GM18499 (cell line): ENCODE results near the gene SDK1.

Source experiments
- ATAC-seq: cut with Tn5 transposase; IDR thresholded peaks from one replicate; pipeline ENCODE4 v1.9.1; 2021; ENCODE audit warnings: moderate number of reproducible peaks; ENCODE audit not compliant: insufficient read depth, unreplicated experiment

SDK1 gene

GRCh38 chr7:4195660-4196059, 894.6 kb downstream of the SDK1 start:
- ATAC-seq = no peak

DNA sequence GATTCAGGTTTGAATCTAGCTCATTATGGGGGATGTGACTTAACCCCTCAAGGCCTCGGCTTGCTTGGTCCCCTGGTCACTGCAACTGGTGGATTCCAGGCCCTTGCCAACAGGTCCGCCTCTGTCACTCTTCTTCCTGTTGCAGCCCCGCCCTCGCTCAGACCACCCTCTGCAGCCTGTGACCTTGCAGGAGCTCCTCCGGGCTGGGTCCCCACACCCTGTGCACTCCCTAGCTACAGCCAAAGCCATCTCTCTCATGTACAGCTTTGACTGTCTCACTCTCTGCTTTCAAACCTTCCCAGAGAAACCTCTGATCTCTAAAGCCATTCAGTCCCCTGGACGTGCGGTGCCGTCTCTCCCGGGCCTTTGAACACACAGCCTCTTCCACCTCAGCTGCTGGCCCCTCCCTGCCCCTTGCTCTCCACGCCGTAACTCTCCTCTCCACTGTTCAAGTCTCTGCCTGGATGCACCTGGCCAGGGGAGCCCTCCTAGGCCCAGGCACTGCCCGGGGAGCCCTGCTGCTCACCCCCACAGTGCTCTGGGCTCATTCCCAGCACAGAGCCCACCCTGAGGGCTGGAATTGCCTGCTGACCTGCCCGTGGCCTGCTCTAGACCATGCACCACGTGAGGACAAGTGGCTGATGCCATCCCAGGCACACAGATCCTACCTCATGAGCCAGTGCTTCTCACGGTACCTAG, 895.2 kb downstream of the SDK1 start:
- ATAC-seq = no peak

GRCh38 chr7:4198301-4198700, 897.2 kb downstream of the SDK1 start:
- ATAC-seq = no peak

GRCh38 chr7:4200546-4201094, 899.6 kb downstream of the SDK1 start:
- ATAC-seq = no peak

- ATAC-seq = no peak
These were observed 900.5 kb downstream of the SDK1 start for GRCh38 chr7:4201566-4201965.

DNA sequence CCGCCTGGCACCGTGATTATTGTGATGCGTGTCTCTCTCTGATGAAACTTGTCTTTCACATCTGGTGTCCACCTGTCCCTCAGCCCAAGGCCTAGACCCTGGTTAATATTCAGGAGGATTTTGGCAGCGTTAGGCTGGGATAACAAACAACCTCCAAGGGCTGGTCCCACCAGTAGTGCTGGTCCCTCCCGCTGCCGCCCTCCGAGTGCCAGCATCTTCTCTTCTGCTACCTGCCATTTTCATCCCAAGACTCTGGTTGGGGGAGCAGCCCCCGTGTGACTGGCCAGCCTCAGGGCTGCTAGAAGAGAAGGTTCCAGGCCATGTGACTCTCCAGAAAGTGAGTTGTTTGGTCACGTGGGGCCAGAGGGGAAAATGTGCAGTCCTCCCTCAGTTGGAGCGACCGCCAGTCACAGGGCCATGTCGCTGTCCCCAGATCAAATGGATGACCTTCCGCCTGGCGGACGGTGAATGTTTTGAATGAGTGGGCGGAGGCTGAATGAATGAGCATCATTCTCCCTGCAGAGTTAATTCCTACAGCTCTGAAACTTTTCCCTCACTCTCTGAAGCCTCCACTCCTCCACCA, 901.2 kb downstream of the SDK1 start:
- no peak for ATAC-seq

DNA sequence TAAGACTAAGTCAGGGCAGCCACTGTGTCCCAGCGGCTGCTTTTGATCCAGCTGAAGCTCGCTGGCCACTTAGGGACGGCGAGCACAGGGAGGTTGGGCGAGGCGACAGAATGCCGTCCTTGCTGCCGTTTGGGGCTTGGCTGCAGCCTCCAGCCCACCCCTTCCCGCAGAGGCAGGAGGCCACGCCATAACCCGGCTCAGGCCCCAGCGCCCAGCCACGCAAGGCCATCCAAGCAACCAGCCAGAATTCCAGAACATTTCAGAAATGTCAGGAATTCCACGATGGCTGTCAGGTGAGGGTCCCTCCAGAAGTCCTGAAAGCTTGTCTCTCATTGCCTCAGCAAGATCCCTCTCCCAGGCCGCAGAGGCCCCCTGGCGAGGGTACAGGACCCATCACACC, 901.9 kb downstream of the SDK1 start:
- no peak for ATAC-seq

GRCh38 chr7:4203626-4204512, 902.8 kb downstream of the SDK1 start:
- ATAC-seq = no peak

DNA sequence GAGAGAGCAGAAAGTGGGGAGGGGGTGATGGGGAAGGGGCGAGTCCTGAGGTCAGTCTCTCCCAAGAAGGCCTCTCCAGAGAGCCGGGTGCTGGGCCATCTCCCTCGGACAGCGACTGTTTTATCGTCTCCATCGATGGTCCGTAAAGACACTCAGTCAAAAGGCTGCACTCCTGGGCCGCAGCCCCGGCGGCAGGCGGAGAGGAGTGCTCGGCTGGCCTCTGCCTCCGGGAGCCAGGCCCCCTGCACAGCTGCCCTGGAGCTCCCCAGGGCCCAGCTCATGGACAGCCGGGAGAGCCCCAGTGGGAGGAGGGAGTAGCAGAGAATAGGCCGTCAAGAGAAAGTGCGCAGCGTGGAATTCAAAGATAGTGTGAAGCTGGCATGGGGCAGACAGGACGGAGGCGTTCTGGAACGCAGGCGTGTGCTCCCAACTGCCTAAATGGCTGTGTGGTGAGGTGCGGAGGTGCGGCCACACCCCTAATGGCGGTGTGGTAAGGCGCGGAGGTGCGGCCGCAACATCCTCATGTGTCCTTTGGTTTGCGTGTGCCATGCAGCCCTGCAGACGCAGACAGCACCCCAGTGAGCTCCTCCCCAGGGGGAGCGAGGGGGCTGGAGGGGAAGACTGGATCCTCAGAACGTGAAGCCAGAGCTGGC, 903.6 kb downstream of the SDK1 start:
- ATAC-seq = no peak

DNA sequence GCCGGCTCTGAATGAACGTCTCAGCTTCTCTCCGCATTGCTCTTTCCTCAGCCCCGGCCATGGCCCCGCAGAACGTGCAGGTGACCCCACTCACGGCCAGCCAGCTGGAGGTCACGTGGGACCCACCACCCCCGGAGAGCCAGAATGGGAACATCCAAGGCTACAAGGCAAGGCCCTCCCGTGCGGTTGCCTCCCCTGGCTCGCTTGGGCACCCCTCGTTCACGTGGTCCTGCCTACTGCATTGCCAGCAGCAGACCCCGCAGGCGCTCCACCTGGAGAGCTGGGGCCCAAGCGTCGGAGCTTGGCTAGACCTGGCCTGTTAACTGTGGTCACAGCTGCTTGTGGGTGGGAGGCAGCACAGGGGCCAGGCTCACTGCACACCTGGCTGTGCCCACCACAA, 904.8 kb downstream of the SDK1 start:
- ATAC-seq = no peak

GRCh38 chr7:4207011-4207410, 906.0 kb downstream of the SDK1 start:
- no peak for ATAC-seq

DNA sequence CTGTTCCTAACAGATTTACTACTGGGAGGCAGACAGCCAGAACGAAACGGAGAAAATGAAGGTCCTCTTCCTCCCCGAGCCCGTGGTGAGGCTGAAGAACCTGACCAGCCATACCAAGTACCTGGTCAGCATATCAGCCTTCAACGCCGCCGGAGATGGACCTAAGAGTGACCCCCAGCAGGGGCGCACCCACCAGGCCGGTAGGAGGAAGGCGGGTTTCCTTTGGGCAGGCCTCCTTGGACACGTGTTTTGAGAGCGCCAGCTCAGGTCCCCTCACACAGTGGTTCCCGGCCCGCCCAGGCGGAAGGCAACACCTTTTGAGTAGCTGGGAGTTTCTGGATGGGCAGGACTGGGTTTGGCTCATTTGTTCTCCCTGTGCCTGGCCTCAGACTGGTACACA, 907.0 kb downstream of the SDK1 start:
- ATAC-seq = no peak

- ATAC-seq = no peak
These were observed 907.5 kb downstream of the SDK1 start for GRCh38 chr7:4208586-4208985.

DNA sequence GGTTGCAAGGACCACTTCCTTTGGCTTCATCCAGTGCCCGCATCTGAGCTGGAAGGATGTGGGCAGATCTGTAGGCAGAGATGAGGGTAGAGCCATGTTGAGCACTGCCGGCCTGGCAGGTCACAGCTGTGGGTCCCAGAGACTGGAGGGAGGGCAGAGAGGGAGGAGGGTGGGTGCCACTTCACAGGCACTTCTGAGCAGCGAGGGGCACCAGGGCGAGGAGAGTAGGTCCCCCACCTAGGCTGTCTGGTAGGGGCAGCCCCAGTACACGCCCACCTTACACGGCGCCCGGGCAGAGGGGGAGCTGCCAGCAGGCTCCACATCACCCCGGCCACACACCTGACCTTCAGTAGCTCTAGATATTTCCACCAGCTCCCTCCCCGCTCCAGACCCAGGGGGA, 908.1 kb downstream of the SDK1 start:
- no peak for ATAC-seq

DNA sequence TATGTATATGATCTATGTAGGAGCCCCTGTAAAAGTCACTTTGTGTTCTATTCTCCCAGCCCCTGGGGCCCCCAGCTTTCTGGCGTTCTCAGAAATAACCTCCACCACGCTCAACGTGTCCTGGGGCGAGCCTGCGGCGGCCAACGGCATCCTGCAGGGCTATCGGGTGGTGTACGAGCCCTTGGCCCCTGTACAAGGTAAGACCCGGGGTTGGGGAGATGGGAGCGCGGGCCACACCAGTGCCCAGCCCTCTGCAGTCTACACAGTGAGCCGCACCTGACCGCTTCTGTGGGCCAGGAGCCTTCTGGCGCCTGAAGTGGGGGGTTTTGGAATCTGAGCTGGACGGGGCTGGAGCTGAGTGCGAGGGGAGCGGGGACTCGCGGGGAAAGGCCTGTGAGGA, 908.9 kb downstream of the SDK1 start:
- ATAC-seq = no peak

DNA sequence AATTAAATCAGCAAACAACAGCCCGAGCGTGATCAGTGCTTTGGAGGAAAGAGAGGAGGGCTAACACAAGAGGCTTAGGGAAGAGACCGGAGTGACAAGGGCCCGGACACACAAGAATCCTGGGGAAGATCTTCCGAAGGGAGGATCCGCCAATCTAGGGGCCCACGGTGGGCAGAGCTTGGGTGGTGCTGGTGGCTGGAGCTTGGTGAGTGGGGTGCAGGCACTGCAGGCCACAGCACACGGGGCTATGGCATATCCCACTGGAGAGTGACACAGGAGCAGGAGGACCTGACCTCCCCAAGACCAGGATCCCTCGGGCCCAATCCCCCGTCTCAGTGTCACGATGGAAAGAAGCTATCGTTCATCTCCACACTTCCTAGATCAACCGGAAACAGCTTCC, 909.8 kb downstream of the SDK1 start:
- ATAC-seq = no peak

DNA sequence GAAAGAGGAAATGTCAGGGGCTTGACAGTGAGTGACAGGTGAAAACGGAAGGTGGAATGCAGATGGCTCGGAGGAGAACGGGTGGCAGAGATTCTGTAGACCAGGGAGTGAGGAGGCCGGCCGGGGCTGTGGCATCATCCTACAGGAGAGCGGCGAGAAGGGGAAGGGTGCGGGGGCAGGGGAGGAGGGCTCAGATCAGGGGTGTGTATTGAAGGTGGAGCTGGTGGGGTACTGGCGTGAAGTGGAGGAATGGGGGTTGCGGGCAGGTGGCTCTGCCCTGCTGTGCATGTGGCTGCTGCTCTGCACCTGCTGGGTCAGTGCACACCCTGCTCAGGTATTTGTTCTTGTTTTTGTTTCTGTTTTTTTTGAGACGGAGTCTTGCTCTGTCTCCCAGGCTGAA, 910.2 kb downstream of the SDK1 start:
- ATAC-seq = no peak

GRCh38 chr7:4212376-4212775, 911.3 kb downstream of the SDK1 start:
- no peak for ATAC-seq

DNA sequence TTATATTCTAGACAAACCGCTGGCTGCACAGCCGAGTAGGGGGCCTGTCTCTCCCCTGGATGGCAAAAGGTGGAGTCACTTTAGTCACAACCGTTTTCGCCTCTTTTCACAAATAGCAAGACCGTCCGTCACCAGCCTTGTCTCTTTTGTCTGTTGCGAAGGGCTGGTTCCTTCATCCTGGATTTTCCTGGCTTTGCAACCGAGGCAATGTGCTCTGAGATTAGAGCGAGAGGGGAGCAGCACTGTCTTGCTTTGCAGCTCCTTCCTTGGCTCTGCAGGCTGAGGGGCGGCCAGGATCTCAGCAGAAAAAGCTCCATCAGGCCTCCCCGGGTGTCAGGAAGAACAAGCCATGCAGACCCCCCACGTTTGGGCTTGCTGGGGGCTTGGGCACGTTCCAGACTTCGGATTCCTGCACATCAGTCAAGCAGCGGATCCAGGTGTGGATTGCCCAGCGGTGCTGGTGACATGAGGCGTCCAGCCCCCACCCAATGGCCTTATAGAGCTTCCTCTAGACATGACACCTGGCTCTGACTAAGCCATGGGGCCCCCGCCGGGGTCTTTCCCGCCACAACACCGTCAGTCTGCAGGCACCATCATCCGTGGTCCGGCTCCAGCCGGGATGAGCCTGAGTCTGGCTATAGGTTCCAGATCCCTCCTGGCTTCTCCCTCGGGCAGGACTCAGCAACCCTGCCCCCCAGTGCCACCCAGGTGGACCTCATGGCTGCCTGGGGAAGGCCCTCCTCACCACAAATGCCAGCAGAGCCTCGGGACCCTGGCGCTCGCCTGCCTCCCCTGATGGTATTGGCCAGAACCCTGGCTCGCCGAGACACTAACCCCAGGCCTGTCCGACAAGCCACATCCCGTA, 913.5 kb downstream of the SDK1 start:
- ATAC-seq = no peak
